GM18907 (cell line): ENCODE data around the gene GCK.
"Not testable (repeated sequence)": the region's sequence is repeated elsewhere in the genome, so short reads cannot be mapped to it uniquely, and the experiment has no call there.

ENCODE experiments used
- ATAC-seq: cut with Tn5 transposase; IDR thresholded peaks from one replicate; pipeline ENCODE4 v1.9.1; 2021; ENCODE audit warnings: mild to moderate bottlenecking, moderate library complexity; ENCODE audit not compliant: unreplicated experiment

The GCK gene

DNA sequence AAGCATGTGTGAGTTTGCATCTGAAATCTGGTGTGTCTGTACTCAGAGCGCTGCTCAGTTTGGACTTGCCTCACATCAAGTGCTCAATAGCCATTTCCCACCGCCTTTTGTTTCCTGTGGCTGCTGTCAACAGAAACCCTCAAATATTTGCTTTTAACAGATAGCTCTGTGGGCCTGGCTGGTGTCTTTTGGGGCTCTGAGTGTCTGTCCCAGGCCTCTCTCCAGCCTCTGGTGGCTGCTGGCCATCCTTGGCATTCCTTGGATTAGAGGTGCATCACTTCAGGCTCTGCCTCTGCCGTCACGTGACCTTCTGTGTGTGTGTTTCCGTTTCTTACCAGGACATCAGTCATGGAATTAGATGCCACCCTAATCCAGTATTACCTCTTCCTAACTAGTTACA lies 20.9 kb upstream of the GCK start:
- ATAC-seq = no peak

DNA sequence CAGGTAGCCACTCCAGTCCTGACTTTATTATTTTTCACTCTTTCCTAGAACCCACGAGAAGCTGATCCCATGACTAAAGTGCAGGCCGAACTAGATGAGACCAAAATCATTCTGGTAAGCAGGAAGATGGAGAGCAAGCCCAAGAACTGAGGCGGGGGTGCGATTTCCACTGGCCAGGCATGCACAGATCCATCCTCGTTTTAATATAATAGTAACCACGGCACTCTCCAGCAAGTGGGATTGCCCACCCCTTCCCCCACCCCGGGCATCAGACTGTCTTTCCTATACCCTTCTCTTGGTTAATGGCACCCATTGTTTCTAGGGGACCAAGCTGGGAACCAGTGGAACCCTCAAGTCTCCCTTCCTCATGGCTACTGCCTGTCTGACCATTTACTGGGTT lies 18.8 kb upstream of the GCK start:
- no peak for ATAC-seq

DNA sequence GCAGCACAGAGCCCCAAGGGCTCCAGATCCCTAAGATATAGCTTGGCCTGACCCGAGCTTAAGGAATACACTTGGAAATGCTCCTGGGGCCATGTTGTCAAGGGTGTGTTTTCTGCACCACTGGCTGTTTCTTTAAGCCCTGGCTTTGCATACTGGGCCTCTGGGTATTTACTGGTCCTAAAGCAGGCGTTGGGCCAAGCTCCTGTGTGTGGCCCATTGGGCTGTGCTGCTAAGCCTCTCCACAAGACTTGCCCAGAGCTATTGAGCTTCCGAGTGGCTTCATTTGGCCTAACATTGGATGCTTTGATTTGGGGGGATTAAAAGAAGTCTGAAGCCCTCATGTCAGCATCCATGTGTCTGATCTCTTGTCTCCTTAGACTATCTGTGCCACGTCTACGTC lies 16.8 kb upstream of the GCK start:
- no peak for ATAC-seq

DNA sequence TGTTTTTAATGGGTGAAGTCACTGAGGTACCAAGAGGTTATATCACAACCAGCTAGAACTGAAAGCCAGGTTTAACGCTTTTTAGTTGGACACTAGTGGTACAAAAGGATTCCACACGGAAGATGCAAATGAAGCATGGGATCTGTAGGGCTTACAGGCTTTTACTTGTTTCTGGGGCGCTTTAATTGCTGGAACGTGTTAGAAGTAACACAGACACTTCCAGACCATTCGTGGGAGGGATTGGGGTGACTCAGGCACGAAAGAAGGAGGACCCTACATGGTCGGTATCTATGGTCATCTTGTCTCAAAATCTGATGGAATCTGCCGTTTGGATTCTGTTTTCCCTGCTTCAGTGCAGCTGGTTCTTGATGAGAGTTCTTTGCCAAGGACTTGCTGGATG lies 12.6 kb upstream of the GCK start:
- ATAC-seq = no peak

DNA sequence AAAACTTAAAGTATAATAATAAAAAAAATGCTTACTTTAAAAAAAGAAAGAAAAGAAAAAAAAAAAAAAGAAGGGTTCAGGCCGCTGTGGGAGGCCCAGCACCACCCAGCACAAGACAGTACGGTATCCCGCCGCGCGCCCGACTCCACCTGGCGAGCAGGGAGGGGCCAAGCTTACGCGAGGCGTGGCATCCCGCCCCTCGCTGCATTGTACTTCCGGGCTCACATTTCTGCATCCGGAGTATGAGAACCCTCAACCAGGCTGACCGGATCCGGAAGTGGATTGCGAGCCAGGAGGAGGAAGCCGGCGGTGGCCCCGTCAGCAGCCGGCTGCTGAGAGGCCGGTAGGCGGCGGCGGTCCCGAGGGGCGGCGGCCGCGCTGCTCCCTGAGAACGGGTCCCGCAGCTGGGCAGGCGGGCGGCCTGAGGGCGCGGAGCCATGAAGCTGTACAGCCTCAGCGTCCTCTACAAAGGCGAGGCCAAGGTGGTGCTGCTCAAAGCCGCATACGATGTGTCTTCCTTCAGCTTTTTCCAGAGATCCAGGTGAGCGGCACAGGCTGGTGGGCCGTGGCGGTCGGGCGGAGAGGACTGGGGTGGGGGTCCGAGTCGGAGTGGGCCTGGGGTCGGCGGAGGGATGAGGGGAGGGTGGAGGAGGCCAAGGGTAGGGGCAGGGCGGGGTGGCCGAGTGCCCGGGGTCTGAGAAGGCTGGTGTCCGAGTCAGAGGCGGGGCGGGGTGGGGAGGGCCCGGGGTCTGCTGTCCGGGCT lies 11.6 kb upstream of the GCK start, which contains the start of gene YKT6:
TSS of gene YKT6 (plus strand) at position 280 of the 763 bp plus-strand sequence. CDS start at position 438, 158 bp downstream.
- ATAC-seq = peak; percentile 99

DNA sequence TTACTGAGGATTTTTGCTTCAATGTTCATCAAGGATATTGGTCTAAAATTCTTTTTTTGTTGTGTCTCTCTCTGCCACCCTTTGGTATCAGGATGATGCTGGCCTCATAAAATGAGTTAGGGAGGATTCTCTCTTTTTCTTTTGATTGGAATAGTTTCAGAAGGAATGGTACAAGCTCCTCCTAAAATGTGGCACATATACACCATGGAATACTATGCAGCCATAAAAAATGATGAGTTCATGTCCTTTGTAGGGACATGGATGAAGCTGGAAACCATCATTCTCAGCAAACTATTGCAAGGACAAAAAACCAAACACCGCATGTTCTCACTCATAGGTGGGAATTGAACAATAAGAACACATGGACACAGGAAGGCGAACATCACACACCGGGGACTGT lies 10.9 kb upstream of the GCK start:
- not testable (repeated sequence) for ATAC-seq

DNA sequence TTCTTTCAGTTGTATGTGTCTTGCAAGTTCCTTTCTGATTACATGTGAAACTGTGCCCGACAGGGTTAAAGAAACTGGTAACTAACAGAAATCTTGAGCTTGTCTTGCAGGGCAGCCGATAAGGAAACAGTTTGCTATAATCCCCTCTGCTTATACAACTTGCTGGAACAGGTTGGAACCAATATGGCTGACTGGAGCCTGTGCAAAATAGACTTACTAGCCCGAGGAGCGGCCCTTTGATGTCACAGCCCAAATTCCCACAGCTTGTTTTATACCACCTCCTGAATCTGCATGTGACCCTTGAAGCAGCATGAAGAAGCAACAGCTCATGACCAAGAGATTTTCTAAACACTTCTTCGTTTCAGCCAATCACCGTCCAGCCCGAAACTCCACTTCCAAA lies 8.2 kb upstream of the GCK start:
- ATAC-seq = no peak

DNA sequence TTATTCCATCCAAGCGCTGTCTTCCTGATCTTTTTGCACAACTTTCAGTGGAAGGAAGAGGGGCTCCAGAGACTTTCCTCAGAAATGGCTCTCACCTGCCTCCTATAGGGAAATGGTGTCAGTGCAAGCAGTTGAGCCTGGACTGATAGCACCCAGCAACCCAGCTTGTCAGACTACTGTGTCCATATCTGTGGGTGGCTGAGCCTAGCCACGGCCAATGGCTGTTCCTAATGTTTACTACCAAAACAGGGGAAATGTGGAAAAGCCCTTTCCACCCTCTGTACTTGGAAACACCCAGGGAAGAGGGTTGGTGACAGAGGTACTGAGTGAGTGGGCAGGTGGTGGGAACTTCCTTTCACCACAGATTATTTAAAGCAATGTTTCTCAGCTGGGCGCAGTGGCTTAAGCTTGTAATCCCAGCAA lies 7.2 kb upstream of the GCK start:
- no peak for ATAC-seq

DNA sequence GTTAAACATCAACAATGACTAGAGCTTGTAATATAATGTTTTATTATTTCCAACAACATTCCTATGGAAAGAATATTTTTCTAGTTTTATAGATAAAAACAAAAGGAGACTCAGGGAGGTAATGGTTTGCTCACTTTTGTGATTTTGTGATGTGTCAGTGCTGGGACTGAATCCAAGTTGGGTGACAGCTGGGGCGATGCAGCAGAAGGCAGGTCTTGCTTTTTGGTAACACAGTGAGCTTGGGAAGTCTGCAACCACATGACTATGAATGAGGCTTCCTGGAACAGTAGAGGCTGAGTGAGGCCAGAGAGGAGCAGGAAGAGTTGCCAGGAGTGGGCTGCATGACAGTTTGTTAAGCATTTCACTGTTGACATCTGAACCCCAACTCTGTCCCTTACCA lies 6.7 kb upstream of the GCK start:
- no peak for ATAC-seq

DNA sequence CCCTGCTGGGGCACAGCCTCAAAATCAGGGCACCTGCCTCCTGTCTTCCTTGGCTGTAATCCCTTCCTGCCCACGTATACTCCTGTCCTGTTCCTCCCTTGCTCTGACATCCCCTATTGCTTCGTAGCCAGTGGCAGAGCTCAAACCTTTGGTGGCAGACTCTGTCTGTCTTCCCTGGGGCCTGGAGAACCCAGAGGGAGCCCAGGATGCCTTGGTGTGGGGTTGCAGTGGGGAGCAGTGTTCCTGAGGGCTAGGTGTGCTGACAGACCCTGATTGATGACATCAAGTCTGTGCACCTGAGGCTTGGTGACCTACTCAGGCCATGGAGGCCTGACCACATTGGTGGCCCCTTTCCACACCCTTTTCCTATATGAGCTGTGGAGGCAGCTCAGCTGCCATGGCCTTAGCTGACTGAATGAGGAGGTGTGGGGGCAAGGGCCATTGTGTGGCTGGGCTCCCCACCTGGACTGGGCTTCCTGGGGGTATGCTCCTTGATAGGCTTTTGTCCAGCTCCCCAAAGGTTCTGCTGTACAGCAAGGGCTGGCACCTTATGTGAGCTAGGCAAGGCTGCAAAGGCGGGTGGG lies 5.4 kb upstream of the GCK start:
- no peak for ATAC-seq

DNA sequence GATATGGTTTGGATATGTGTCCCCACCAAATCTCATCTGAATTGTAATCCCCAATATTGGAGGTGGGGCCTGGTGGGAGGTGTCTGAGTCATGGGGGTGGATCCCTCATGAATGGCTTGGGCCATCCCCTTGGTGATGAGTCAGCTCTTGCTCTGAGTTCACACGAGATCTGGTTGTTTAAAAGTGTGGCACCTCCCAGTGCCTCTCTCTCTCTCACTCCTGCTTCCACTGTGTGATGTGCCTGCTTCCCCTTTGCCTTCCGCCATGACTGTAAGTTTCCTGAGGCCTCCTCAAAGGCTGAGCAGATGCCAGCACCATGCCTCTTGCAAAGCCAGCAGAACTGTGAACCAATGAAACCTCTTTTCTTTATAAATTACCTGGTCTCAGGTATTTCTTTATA lies 4.8 kb upstream of the GCK start:
- no peak for ATAC-seq

DNA sequence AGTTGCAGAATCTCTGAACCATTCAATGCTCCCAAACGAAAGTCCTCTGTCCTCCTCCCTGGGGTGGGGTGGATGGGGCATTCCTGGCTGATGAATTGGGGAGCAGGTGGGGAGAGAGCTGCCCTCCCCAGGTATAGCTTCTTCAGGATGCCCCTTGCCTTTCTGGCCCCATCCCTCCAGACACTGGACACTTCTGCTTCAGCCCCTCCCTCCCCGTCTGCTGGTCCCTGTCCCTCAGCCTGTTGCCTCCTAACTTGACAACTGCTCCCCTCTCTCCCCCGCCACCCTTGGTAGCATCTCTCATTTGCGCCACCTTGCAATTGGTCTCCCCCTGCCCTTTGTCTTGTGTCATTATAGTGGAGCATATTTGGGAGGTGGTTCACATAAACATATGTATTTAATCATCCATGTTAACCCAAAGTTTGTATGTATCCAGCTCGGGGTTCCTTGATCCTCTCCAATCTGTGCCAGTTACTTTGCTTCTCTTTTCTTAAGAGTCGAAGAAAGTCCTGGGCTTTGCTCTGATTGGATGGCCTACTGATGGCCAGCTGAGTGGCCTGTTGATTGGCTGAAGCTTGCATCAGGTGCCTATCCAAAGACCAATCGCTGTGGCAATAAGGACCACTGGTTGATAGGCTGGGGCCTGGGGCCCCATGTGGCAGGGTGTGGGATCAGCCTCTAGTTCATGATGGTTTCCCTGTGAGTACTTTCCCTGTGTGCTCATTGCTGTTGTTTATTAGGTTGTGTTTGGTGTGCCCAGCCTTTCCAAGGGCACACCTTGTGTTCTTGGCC lies 4.0 kb upstream of the GCK start:
- ATAC-seq = no peak

DNA sequence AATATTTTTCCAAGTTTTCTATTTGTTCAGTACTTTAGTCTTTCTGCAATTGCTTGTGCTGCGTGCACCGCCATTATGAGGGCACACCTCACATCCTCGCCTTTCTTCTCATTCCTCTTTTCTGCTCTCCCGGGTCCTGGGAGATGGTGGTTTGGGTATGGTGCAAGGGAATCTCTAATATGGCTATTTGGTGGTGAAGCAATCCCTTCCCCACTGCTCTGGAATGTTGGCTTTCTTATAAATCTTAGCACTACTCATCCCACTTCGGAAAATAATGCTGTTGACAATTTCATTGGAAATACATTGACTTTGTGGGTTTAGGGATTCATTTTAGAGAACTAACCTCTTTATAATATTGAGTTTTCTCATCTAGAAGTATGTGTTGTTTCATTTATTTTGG lies 1.9 kb upstream of the GCK start:
- no peak for ATAC-seq

DNA sequence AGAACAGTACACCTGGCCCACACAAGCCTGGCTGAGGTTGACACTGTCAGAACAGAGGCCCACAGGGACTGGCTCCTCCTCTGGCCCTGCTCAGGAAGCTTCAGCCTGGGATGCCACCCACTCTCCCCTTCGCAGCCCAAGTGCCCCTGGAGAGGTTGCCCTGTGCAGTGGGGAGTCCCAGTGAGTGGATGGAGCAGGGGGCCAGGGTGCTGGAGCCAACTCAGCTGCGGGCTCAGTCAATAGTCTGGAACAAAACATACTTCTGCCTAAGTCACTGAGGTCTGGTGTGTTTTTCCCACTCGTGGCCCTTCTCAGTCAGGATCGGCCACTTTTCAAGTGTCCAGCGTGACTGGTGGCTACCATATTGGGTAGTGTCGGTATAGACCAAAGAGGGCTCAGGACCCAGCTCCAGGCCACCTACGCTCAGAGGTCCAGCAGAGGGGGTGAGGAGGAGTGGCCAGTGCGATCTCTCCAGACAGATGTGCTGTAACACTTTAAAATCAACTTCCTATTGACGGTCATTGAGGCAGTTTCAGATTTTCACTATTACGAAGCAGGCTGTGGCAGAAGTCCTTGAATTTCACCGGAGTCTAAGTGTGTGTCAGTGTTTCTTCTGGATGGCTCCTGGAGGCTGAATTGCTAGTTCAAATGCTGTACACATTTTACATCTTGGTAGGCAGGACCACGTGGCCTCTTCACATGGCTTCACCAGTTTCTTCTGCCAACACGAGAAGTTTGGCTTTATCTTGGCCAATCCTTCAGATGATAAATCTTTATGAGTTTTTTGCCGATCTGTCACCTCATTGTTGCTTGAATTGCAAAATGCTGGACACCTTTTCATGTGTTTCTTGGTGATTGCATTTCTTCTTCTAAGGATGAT lies 994 bp upstream of the GCK start:
- ATAC-seq = no peak

DNA sequence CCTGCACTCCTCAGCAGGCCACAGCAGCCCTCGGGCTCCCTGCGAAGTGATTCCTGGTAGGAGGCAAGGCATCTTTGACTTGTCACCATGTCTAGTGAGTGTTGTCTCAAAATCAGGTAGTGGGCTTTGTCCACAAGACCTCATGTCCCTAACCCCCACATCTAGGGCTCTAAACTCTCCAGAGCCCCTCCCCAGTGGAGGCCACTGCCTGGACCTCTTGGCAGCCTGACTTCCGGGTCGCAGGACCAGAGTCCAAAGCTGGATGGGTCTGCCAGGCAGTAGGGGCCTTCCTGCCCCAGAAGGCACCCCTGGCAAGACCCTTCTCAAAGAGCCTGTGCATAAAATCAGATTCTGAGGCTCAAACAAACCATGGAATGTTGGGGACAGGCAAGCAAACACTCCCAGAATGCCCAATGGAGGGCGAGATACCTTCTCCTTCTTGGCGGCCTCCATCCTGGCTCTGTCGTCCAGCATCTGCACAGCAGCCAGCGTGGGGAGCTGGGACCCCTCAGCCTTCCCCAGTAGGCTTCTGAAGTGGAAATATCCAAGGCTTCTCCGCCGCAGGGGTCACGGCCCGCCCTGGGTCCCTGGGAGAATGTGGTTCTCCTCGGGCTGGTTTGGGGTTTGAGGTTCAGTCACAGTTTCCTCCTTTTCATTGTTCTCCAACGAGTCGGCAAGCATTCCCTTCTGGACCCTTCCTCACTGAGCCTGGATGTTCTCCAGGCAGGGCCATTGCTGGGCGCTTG lies 586 bp downstream of the GCK start:
- no peak for ATAC-seq

DNA sequence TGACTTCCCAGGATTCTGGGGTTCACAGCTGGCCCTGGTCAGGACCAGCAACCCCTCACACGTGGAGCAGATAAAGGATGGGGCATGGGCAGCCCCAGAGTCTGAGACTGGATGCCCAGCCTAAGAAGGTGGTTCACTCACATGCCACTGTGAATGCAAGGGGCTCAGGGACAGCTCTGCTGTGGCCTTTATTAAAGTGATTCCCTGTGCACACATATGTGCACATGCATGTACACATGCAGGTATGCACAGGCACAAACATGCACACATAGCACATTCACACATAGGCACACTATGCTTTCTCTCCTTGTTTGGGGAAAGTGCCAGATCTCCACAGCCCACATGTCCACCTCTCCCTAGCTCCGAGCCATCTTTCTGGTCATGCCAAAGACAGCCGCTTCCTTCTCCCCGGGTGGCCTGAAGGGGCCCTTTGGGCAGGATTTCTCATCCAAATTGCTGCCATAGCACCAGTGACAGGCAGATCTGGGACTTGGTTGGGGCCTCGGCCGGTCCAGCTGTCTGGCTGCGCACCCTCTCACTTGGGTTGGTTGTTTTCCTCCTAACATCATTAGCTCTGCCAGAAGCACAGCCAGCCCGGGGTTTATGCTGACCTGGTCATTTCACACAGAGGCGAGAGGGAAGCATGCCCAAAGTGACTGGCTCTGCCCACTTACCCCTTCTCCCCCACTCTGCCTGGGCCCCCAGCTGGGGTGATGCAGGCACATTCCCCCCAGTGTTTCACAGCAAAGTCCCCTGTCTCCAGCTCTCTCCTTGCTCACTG lies 1.4 kb downstream of the GCK start:
- no peak for ATAC-seq

DNA sequence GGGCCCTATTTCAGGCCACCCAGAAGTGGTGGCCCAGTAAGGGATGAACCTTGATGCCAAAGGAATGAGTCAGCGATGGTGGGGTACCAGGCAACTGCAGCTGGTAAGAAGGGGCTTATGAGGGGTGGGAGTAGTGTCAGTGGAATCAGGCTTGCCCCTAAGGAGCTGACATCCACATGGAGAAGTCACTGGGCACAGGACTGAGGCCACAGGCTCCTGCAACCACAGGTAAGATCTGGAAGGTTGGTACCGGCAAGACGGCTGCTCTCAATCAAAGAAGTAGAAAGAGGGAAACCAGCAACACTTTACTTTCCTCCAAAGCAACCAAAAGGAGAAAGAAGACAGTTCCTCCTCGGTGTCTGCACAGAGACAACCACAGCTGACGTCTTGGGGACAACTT lies 2.5 kb downstream of the GCK start:
- no peak for ATAC-seq

DNA sequence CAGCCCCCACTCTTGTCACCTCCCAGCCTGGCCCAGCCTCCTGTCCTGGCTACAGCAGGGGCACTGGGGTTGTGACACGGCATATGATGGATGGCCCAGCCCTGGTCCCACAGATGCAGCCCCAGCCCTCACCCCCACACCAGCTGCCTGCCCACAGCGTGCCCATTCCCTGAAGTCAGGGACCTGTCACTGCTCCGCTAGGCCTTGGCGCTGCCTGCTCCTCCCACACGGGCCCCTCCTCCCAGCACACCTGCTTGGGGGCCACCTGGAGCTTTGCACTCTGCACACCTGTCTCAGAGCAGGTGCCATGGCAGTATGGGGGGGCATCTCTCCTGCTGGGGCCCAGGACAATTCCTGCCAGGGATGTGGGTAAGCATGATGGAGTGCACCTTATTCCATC lies 3.5 kb downstream of the GCK start:
- no peak for ATAC-seq

DNA sequence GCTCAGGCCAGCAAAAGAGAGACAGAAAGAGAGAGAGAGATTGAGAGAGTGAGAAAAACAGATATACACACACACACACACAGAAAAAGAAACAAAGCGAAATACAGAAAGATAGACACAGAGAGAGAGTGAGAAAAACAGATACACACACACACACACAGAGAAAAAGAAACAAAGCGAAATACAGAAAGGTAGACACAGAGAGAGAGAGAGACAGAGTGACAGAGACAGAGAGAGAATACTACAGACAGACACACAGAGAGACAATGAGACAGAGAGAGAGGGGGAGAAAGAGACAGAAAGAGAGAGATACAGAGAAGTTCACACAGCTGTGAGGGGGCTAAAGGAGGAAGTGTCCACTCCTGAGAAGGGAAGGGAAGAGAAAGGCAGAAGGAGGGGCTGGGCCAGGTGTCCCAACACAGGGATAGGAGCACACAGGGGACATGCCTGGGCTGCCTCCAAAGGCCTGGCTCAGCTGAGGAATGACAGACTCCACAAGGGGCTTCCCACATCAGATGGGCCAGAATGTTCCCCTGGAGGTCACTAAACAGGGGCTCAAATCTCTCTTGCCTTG lies 4.3 kb downstream of the GCK start:
- no peak for ATAC-seq
